Naive thymus-derived CD8-positive, alpha-beta T cell (primary cell): ENCODE measurements around the gene CSF1. TPM values are rescaled to one million over a fixed set of nuclear protein-coding genes. Genes with fewer than 3 reads are reported as not detected.
"Not testable (repeated sequence)": the region's sequence is repeated elsewhere in the genome, so short reads cannot be mapped to it uniquely, and the experiment has no call there.

Experiments used
- ATAC-seq, 2 donors: fragments of 150-1000 bp; cut with Tn5 transposase in 1 of 2; sonication (Bioruptor Pico), chemical (Tn5 transposase) in 1 of 2; 1 replicate in 1 of 2; 2 replicates in 1 of 2; pipeline ENCODE4 v1.10.0; 2021; ENCODE audit warnings: mild to moderate bottlenecking in 2 of 2, moderate library complexity in 2 of 2
- POLR2A ChIA-PET: fragments of 350-600 bp; sonication (Branson Sonifier 250); formaldehyde crosslinking; loops from one replicate; lab custom pipeline; 2021; ENCODE audit warnings: antibody characterized with exemption; lab: Charles Lee
- DNase-seq, 10 donors: peaks; one replicate each; pipeline versions ENCODE4 v3.0.0 to v3.0.0-alpha.2; 2020 to 2022
- H3K27ac Mint-ChIP-seq, 10 donors: one replicate each; pipeline ENCODE4 v1.8.0; 2020 to 2022; ENCODE audit warnings: mild to moderate bottlenecking in 10 of 10, mixed read lengths in 10 of 10, moderate library complexity in 4 of 10, inconsistent platforms in 1 of 10
- H3K27me3 Mint-ChIP-seq, 5 donors: one replicate each; pipeline ENCODE4 v1.8.0; 2021 to 2022; ENCODE audit warnings: mixed read lengths in 5 of 5
- H3K36me3 Mint-ChIP-seq, 3 donors: one replicate each; pipeline ENCODE4 v1.8.0; 2020 to 2022; ENCODE audit warnings: mixed read lengths in 3 of 3, mild to moderate bottlenecking in 2 of 3, inconsistent platforms in 1 of 3
- H3K4me1 Mint-ChIP-seq, 4 donors: one replicate each; pipeline ENCODE4 v1.8.0; 2021 to 2022; ENCODE audit warnings: mixed read lengths in 4 of 4
- H3K4me3 Mint-ChIP-seq, 10 donors: one replicate each; pipeline ENCODE4 v1.8.0; 2020 to 2022; ENCODE audit warnings: mild to moderate bottlenecking in 10 of 10, mixed read lengths in 10 of 10, moderate library complexity in 6 of 10, inconsistent platforms in 1 of 10
- H3K9me3 Mint-ChIP-seq, 9 donors: one replicate each; pipeline ENCODE4 v1.8.0; 2020 to 2022; ENCODE audit warnings: mixed read lengths in 9 of 9, mild to moderate bottlenecking in 3 of 9, inconsistent platforms in 1 of 9, moderate library complexity in 1 of 9
- polyA plus RNA-seq, 3 donors: library from polyadenylated mRNA; unstranded; fragments of 300-500 nt; fragmentation: Illumina TruSeq; gene quantifications; one replicate each; pipeline ENCODE4 v1.2.3, GENCODE V29; 2021
- total RNA-seq, 8 experiments: library from RNA in 2 of 8; stranded (reverse) in 2 of 8; gene quantifications; one replicate each; pipeline ENCODE4 v1.2.3 and lab custom pipeline; 2021 to 2026

The CSF1 gene
- total and polyA plus RNA-seq, 5 experiments from 2014 or later: 0.27 to 1.6 (median 0.68) TPM

DNA sequence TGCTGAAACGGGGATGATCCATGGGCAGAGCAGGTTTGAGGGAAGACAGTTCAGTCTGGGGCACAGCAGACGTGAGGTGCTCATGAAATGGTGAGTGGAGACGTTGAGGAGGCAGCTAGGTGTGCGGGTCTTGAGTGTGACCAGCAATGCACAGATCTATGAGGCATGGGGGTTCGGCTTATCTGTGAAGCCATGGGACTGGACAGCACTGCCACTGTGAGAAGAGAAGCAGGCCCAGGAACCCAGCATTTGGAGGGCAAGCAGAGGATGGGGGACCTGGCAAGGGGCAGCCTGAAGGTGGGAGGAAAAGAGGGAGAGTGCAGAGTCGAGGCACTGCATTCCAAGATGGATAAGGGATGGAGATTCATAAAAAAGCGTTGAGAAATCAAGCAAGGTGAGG is 8.0 kb downstream of the CSF1 start:
- H3K4me1 Mint-ChIP-seq: peaks cover 0 to 13% (median 3%) of the 10 kb centered on the region in 4 donors

DNA sequence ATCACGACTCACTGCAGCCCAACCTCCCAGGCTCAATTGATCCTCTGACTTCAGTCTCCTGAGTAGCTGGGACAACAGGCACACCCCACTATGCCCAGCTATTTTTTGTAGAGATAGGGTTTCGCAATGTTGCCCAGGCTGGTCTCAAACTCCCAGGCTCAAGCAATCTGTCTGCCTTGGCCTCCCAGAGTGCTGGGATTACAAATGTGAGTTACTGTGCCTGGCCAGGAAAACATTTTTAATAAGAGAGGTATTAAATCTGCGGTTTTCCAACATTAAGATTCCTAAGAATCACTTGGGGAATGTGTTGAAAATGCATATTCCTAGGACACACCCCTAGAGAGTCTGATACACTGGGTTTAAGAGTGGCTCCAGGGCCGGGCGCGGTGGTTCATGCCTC is 8.7 kb downstream of the CSF1 start:
- POLR2A ChIA-PET: no interaction called here
- peaks cover 0 to 12% (median under 1%) of the 10 kb centered on the region in 4 donors for H3K4me1 Mint-ChIP-seq
- no peak for DNase-seq
- no peak overlapping the region for H3K4me3 Mint-ChIP-seq
- no peak overlapping the region for H3K27ac Mint-ChIP-seq
- no peak for ATAC-seq
- H3K36me3 Mint-ChIP-seq: peaks cover 0 to 13% (median 10%) of the 10 kb centered on the region in 3 donors
- H3K27me3 Mint-ChIP-seq: peaks cover 0 to 1% (median 0%) of the 10 kb centered on the region in 5 donors
- no peaks in the 10 kb centered on the region for H3K9me3 Mint-ChIP-seq

More for the DNA sequence above, 8.0 kb downstream of the CSF1 start:
- peaks cover 0 to 12% (median 6%) of the 10 kb centered on the region in 3 donors for H3K36me3 Mint-ChIP-seq
- DNase-seq (no peak), ATAC-seq (no peak)
- H3K4me3 Mint-ChIP-seq: no peak overlapping the region
- peaks cover 0 to 4% (median 0%) of the 10 kb centered on the region in 5 donors for H3K27me3 Mint-ChIP-seq
- no peak overlapping the region for H3K27ac Mint-ChIP-seq
- no peaks in the 10 kb centered on the region for H3K9me3 Mint-ChIP-seq
- POLR2A ChIA-PET: no interaction called here

DNA sequence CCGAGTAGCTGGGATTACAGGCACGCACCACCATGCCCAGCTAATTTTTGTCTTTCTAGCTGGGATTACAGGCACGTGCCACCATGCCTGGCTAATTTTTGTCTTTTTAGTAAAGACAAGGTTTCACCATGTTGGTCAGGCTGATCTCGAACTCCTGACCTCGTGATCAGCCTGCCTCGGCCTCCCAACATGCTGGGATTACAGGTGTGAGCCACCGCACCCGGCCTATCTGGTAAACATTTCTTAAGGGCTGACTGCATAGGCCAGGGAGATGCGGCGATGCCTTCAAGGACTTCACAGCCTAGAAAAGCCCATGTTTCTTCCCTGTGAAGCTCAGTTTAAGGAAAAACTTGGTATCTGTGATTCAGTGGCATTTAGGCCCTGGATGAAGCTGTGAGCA is 9.7 kb downstream of the CSF1 start:
- POLR2A ChIA-PET: interaction anchor here (0.8 kb wide), 1 partner anchor 23 kb away, joined by 5 read pairs; no protein-coding TSS in a partner anchor
- H3K4me3 Mint-ChIP-seq, ATAC-seq, H3K27me3 Mint-ChIP-seq, H3K27ac Mint-ChIP-seq, H3K9me3 Mint-ChIP-seq, DNase-seq: not testable (repeated sequence)
- Mint-ChIP-seq H3K36me3 (peaks cover 0 to 14% (median 12%) of the 10 kb centered on the region in 3 donors), H3K4me1 (peaks cover 0 to 13% (median under 1%) of the 10 kb centered on the region in 4 donors)

DNA sequence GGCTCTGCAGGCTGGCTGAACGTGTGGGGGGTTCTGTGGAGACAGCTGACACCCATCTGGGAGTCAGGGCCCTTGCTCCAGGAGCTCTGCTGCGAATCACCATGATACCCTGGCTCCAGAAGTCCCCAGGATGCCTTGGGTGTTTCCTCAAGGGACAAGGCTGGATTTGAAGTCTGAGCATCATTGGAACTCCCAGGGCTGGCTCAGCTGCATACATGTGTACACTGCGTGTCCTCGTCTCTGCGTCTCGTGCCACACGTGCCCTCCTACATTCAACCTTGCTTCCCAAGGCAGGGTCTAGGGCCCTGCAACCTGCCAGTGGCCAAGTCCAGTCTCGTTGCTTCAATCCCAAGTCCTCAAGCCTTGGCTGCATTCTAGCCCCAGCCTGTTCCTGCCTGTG is 11.7 kb downstream of the CSF1 start:
- POLR2A ChIA-PET: no interaction called here
- no peak for DNase-seq
- H3K27ac Mint-ChIP-seq: no peak overlapping the region
- peaks cover 0 to 18% (median 17%) of the 10 kb centered on the region in 3 donors for H3K36me3 Mint-ChIP-seq
- H3K4me3 Mint-ChIP-seq: no peak overlapping the region
- peaks cover 0 to 10% (median under 1%) of the 10 kb centered on the region in 4 donors for H3K4me1 Mint-ChIP-seq
- H3K27me3 Mint-ChIP-seq: peaks cover 0 to 3% (median 0%) of the 10 kb centered on the region in 5 donors
- H3K9me3 Mint-ChIP-seq: no peaks in the 10 kb centered on the region
- ATAC-seq: no peak

DNA sequence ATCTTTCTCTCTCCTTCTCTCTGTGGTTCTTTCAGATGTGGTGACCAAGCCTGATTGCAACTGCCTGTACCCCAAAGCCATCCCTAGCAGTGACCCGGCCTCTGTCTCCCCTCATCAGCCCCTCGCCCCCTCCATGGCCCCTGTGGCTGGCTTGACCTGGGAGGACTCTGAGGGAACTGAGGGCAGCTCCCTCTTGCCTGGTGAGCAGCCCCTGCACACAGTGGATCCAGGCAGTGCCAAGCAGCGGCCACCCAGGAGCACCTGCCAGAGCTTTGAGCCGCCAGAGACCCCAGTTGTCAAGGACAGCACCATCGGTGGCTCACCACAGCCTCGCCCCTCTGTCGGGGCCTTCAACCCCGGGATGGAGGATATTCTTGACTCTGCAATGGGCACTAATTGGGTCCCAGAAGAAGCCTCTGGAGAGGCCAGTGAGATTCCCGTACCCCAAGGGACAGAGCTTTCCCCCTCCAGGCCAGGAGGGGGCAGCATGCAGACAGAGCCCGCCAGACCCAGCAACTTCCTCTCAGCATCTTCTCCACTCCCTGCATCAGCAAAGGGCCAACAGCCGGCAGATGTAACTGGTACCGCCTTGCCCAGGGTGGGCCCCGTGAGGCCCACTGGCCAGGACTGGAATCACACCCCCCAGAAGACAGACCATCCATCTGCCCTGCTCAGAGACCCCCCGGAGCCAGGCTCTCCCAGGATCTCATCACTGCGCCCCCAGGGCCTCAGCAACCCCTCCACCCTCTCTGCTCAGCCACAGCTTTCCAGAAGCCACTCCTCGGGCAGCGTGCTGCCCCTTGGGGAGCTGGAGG is 12.7 kb downstream of the CSF1 start:
- no peak for DNase-seq
- Mint-ChIP-seq H3K4me3 (peak overlapping the region in 1 of 10 donors; percentile 11), H3K27ac (no peak overlapping the region), H3K27me3 (peaks cover 0 to 3% (median 0%) of the 10 kb centered on the region in 5 donors), H3K9me3 (no peaks in the 10 kb centered on the region), H3K4me1 (peaks cover 0 to 10% (median under 1%) of the 10 kb centered on the region in 4 donors), H3K36me3 (peaks cover 0 to 19% (median 14%) of the 10 kb centered on the region in 3 donors)
- POLR2A ChIA-PET: no interaction called here
- ATAC-seq: no peak

DNA sequence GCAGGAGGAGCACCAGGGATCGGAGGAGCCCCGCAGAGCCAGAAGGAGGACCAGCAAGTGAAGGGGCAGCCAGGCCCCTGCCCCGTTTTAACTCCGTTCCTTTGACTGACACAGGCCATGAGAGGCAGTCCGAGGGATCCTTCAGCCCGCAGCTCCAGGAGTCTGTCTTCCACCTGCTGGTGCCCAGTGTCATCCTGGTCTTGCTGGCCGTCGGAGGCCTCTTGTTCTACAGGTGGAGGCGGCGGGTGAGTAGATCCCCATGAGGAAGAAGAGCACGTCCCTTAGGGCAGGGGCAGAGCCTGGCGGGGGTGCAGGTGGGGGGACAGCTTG is 13.3 kb downstream of the CSF1 start:
- Mint-ChIP-seq H3K27me3 (peaks cover 0 to 3% (median 0%) of the 10 kb centered on the region in 5 donors), H3K36me3 (peaks cover 0 to 19% (median 13%) of the 10 kb centered on the region in 3 donors), H3K27ac (peak overlapping the region in 1 of 10 donors; percentile 68), H3K4me1 (peaks cover 0 to 7% (median under 1%) of the 10 kb centered on the region in 4 donors), H3K4me3 (peak overlapping the region in 1 of 10 donors; percentile 6), H3K9me3 (no peaks in the 10 kb centered on the region)
- ATAC-seq: no peak
- POLR2A ChIA-PET: no interaction called here
- DNase-seq: no peak

DNA sequence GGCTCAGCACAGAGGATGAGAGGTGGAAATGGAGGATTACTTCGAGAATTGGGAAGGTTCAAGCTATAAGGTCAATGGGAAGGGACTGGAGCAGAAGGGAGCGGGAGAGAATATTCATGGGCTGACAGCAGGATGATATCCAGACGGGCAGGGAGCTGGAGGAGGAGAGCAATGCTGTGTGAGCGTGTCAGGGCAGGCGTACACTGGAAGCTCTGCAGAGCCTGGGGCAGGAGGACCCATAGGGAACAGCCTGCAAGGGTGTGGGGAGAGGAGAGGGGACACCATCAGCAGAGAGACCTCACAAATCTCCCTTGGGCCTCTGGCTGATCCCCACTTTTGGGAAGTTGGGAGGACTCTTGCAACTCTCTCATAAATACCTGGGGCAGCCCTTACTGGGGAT is 13.7 kb downstream of the CSF1 start:
- Mint-ChIP-seq H3K4me3 (peak overlapping the region in 1 of 10 donors; percentile 6), H3K27ac (peak overlapping the region in 1 of 10 donors; percentile 68), H3K27me3 (peaks cover 0 to 3% (median 0%) of the 10 kb centered on the region in 5 donors), H3K36me3 (peaks cover 0 to 19% (median 13%) of the 10 kb centered on the region in 3 donors), H3K9me3 (no peaks in the 10 kb centered on the region), H3K4me1 (peaks cover 0 to 6% (median under 1%) of the 10 kb centered on the region in 4 donors)
- DNase-seq (no peak), ATAC-seq (no peak)
- POLR2A ChIA-PET: no interaction called here

DNA sequence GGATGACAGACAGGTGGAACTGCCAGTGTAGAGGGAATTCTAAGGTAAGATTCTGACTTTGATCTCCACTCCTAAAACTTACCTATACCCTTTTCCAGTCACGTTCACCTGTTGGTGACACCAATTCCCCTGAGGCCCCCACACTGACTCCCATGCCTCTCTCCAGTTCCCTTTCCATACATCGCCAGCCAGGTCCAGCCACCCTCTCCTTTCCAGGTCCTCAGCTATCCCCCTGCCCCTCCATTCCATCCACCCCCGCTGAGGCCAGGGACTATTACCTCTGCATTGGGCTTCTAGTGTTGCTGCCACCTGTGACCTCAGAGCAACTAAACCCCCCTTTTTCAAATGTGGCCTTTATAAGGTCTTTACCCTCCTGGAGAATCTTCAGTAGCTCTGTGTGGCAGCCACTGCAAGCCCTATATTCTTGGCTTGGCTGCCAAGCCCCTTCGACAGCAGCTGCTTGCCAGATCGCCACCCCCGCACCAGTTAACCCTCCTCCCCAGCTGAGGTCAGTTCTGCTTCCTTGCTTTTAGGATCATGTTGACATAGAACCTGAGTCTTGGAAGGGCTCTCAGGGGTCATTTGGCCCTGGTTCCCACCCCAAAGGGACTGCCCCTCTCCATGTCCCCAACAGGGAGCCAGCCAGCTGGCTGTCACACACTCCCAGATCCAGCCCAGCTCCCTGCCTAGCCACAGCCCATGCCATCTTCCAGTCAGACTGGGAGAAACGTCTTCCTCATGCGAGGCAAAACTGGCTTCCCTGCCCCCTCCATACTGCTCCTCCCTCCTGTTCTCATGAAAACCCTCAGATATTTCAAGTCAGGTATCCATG is 14.7 kb downstream of the CSF1 start:
- POLR2A ChIA-PET: no interaction called here

DNA sequence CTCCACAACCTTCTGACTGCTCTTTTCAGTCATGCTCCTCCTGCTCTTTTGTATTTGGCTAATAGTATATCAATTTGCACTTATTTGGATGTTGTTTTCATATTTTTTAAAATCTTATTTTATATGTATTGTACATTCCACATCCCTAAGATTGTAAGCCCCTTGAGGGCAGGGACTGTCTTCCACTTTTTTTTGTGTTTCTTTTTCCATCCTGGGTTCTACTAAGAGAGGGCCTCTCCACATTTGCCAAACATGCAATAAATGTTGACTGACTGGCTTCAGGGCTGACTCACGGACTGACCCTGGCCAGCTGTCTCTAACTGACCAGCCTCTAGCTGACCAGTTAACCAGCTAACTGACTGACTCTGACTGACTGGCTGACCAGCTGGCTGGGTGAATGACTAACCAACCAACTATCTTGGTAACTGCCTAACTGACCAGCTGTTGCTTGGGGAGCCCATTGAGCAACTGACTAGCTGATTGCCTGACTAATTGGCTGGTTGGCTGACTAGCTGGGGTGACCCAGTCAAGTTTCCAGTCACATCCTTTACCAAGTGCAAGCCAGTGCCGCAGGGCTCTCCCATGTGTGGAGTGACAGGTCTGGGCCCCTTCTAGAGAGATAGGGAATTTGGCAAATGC is 16.1 kb downstream of the CSF1 start:
- Mint-ChIP-seq H3K4me3 (no peak overlapping the region), H3K9me3 (no peaks in the 10 kb centered on the region), H3K27ac (peak overlapping the region in 1 of 10 donors; percentile 50), H3K27me3 (peaks cover 0 to 3% (median 0%) of the 10 kb centered on the region in 5 donors), H3K36me3 (peaks cover 0 to 18% (median 9%) of the 10 kb centered on the region in 3 donors), H3K4me1 (peaks cover 0 to 3% (median under 1%) of the 10 kb centered on the region in 4 donors)
- no peak for ATAC-seq
- POLR2A ChIA-PET: no interaction called here
- no peak for DNase-seq

More for the DNA sequence above, 14.7 kb downstream of the CSF1 start:
- DNase-seq (no peak), ATAC-seq (no peak)
- no peaks in the 10 kb centered on the region for H3K9me3 Mint-ChIP-seq
- H3K4me3 Mint-ChIP-seq: no peak overlapping the region
- peaks cover 0 to 19% (median 14%) of the 10 kb centered on the region in 3 donors for H3K36me3 Mint-ChIP-seq
- H3K27ac Mint-ChIP-seq: peak overlapping the region in 1 of 10 donors; percentile 16
- peaks cover 0 to 6% (median under 1%) of the 10 kb centered on the region in 4 donors for H3K4me1 Mint-ChIP-seq
- H3K27me3 Mint-ChIP-seq: peaks cover 0 to 3% (median 0%) of the 10 kb centered on the region in 5 donors

DNA sequence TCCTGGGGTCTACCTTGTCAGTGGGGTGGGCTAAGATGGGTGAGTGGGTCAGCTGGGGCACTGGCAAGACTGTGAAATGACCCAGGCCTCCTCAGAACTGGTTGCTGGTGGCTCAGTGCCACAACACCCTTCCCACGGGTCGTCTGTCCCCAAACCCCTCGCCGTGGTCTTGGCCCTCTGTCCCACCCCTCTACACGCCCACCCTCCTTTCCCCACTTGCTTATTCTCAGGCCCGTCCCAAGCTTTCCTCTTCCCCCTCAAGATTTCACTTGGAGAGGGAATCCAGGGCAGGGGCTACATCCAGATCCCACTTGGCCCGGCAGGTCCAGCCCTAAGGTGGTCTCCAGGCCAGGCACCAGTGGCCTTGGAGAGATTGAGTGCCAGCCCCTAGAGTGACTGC is 16.7 kb downstream of the CSF1 start:
- peaks cover 0 to 3% (median under 1%) of the 10 kb centered on the region in 4 donors for H3K4me1 Mint-ChIP-seq
- H3K4me3 Mint-ChIP-seq: no peak overlapping the region
- POLR2A ChIA-PET: no interaction called here
- H3K9me3 Mint-ChIP-seq: no peaks in the 10 kb centered on the region
- peaks cover 0 to 18% (median 9%) of the 10 kb centered on the region in 3 donors for H3K36me3 Mint-ChIP-seq
- H3K27ac Mint-ChIP-seq: no peak overlapping the region
- DNase-seq: no peak
- no peak for ATAC-seq
- peaks cover 0 to 3% (median 0%) of the 10 kb centered on the region in 5 donors for H3K27me3 Mint-ChIP-seq

DNA sequence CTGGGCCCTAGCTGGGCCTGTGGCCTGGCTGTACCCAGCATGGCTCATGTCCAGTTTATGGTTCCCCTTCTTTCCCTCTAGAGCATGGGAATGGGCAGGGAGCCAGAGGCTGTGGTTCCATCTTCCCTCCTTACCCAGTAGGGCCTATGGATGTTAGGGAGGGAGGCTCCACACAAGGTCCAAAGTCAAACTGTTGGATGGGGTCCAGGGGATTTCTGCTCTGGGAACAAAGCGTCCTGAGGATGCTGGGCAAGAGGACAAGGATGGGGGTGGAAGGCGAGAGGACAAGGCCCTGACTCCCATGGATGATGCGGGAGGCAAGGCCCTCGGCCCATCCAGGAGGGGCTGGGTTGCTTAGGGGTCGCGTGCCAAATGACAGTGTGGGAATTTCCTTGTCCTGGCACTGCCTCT is 17.3 kb downstream of the CSF1 start:
- H3K36me3 Mint-ChIP-seq: peaks cover 0 to 18% (median 9%) of the 10 kb centered on the region in 3 donors

DNA sequence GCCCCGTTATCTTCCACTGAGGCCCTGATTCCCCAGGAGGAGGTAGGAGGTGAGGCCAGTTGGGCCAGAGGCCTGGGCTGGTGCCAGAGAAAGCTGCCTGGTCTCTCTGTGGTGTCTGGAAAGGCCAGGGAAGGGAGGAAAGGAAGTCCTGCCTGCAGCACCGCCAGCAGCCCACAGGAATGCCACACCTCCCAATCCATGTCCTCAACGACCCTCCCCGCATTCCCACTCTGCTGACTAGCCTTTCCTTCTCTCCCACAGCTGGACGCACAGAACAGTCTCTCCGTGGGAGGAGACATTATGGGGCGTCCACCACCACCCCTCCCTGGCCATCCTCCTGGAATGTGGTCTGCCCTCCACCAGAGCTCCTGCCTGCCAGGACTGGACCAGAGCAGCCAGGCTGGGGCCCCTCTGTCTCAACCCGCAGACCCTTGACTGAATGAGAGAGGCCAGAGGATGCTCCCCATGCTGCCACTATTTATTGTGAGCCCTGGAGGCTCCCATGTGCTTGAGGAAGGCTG is 18.0 kb downstream of the CSF1 start:
- Mint-ChIP-seq H3K4me3 (no peak overlapping the region), H3K27me3 (peaks cover 0 to 3% (median 0%) of the 10 kb centered on the region in 5 donors), H3K27ac (no peak overlapping the region), H3K4me1 (peaks cover 0 to 3% (median 2%) of the 10 kb centered on the region in 4 donors), H3K9me3 (no peaks in the 10 kb centered on the region), H3K36me3 (peaks cover 0 to 13% (median 9%) of the 10 kb centered on the region in 3 donors)
- DNase-seq (no peak), ATAC-seq (no peak)
- POLR2A ChIA-PET: no interaction called here

More for the DNA sequence above, 17.3 kb downstream of the CSF1 start:
- POLR2A ChIA-PET: no interaction called here
- ATAC-seq (no peak), DNase-seq (no peak)
- H3K4me3 Mint-ChIP-seq: no peak overlapping the region
- no peaks in the 10 kb centered on the region for H3K9me3 Mint-ChIP-seq
- peak overlapping the region in 1 of 10 donors; percentile 38 for H3K27ac Mint-ChIP-seq
- peaks cover 0 to 3% (median 0%) of the 10 kb centered on the region in 5 donors for H3K27me3 Mint-ChIP-seq
- H3K4me1 Mint-ChIP-seq: peaks cover 0 to 3% (median under 1%) of the 10 kb centered on the region in 4 donors
